ENCODE measurements around the gene ATAD3B.
"Not testable (repeated sequence)": the region's sequence is repeated elsewhere in the genome, so short reads cannot be mapped to it uniquely, and the experiment has no call there.

The ATAD3B gene

GRCh38 chr1:1480488-1480867, 8.9 kb downstream of the ATAD3B start:
- H3K27ac ChIP-seq (ENCODE audit: extremely low read depth, low read depth, low read length); H3K4me1 ChIP-seq (ENCODE audit: control insufficient read depth, insufficient read depth, low read length); POLR2A ChIA-PET; CTCF ChIA-PET; H3K9me3 ChIP-seq (ENCODE audit: control insufficient read depth, insufficient read depth, low read depth, low read length); H3K4me3 ChIP-seq (ENCODE audit: low read depth, low read length): not testable (repeated sequence)
- peaks cover 31 to 77% of the 10 kb centered on the region in 2 experiments; a peak in 2 of 3 replicates for H3K36me3 ChIP-seq (ENCODE audit: control insufficient read depth in 2 of 2, insufficient read depth in 1 of 2, low read length in 2 of 2)

- H3K4me3 ChIP-seq (ENCODE audit: low read depth, low read length); H3K9me3 ChIP-seq (ENCODE audit: control insufficient read depth, insufficient read depth, low read depth, low read length); H3K27ac ChIP-seq (ENCODE audit: extremely low read depth, low read depth, low read length); H3K4me1 ChIP-seq (ENCODE audit: control insufficient read depth, insufficient read depth, low read length); CTCF ChIA-PET: not testable (repeated sequence)
- POLR2A ChIA-PET: interaction anchor here (0.5 kb wide), 1 partner anchor 21 kb away, joined by 6 read pairs; no protein-coding TSS in a partner anchor
- H3K36me3 ChIP-seq (ENCODE audit: control insufficient read depth in 2 of 2, insufficient read depth in 1 of 2, low read length in 2 of 2): peaks cover 27 to 81% of the 10 kb centered on the region in 2 experiments; a peak in 2 of 3 replicates
- TF ChIP-seq SCRT2 (tag by site-specific recombination; IDR thresholded peaks at IDR 0.05): peak; percentile 59
Observed at GRCh38 chr1:1481811-1482210, 10.2 kb downstream of the ATAD3B start.

- TF ChIP-seq ZFHX2 (tag by site-specific recombination; conservative IDR thresholded peaks at IDR 0.05) (peak; percentile 55), BCL11A (tag by site-specific recombination; IDR thresholded peaks at IDR 0.05; ENCODE audit: low read depth) (no peak), EGR2 (tag by site-specific recombination; IDR thresholded peaks at IDR 0.05; ENCODE audit: low read depth) (peak; percentile 76)
Observed at GRCh38 chr1:1482856-1483255, 11.3 kb downstream of the ATAD3B start.

GRCh38 chr1:1483714-1484113, 12.1 kb downstream of the ATAD3B start:
- TF ChIP-seq ZNF549 (tag by site-specific recombination; IDR thresholded peaks at IDR 0.05) (no peak), ATF2 (tag by site-specific recombination; IDR thresholded peaks at IDR 0.05; ENCODE audit: low read depth) (no peak), ZNF585B (tag by site-specific recombination; IDR thresholded peaks at IDR 0.05) (no peak), ZBTB11 (tag by site-specific recombination; conservative IDR thresholded peaks at IDR 0.05; ENCODE audit: low read depth) (no peak), HOXC10 (CRISPR knock-in tag; IDR thresholded peaks at IDR 0.05) (no peak), YY2 (tag by site-specific recombination; IDR thresholded peaks at IDR 0.05) (no peak)
- TF ChIP-seq, protein P1, sequence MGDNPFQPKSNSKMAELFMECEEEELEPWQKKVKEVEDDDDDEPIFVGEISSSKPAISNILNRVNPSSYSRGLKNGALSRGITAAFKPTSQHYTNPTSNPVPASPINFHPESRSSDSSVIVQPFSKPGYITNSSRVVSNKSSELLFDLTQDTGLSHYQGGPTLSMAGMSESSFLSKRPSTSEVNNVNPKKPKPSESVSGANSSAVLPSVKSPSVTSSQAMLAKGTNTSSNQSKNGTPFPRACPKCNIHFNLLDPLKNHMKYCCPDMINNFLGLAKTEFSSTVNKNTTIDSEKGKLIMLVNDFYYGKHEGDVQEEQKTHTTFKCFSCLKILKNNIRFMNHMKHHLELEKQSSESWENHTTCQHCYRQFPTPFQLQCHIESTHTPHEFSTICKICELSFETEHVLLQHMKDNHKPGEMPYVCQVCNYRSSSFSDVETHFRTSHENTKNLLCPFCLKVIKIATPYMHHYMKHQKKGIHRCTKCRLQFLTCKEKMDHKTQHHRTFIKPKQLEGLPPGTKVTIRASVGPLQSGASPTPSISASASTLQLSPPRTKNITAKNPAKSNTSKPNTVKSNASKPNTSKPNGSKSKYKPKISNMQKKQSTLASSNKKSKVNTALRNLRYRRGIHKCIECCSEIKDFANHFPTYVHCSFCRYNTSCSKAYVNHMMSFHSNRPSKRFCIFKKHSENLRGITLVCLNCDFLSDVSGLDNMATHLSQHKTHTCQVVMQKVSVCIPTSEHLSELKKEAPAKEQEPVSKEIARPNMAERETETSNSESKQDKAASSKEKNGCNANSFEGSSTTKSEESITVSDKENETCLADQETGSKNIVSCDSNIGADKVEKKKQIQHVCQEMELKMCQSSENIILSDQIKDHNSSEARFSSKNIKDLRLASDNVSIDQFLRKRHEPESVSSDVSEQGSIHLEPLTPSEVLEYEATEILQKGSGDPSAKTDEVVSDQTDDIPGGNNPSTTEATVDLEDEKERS (tag by site-specific recombination; IDR thresholded peaks at IDR 0.05): no peak
- TF ChIP-seq, protein P2, sequence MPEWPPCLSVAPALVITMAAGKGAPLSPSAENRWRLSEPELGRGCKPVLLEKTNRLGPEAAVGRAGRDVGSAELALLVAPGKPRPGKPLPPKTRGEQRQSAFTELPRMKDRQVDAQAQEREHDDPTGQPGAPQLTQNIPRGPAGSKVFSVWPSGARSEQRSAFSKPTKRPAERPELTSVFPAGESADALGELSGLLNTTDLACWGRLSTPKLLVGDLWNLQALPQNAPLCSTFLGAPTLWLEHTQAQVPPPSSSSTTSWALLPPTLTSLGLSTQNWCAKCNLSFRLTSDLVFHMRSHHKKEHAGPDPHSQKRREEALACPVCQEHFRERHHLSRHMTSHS (tag by site-specific recombination; IDR thresholded peaks at IDR 0.05): no peak
- Histone ChIP-seq H3K9me3 (ENCODE audit: control insufficient read depth, insufficient read depth, low read depth, low read length) (no peaks in the 10 kb centered on the region), H3K36me3 (ENCODE audit: control insufficient read depth in 2 of 2, insufficient read depth in 1 of 2, low read length in 2 of 2) (peaks cover 24 to 84% of the 10 kb centered on the region in 2 experiments; a peak in 2 of 3 replicates), H3K4me1 (ENCODE audit: control insufficient read depth, insufficient read depth, low read length) (no peaks in the 10 kb centered on the region), H3K4me3 (ENCODE audit: low read depth, low read length) (no peak overlapping the region), H3K27ac (ENCODE audit: extremely low read depth, low read depth, low read length) (no peak overlapping the region)
- ChIA-PET POLR2A (no interaction called here), CTCF (no interaction called here)

More at GRCh38 chr1:1482856-1483255, 11.3 kb downstream of the ATAD3B start:
- CTCF ChIA-PET: no interaction called here
- H3K36me3 ChIP-seq (ENCODE audit: control insufficient read depth in 2 of 2, insufficient read depth in 1 of 2, low read length in 2 of 2): peaks cover 21 to 82% of the 10 kb centered on the region in 2 experiments; a peak in 2 of 3 replicates
- POLR2A ChIA-PET: no interaction called here
- no peak overlapping the region for H3K27ac ChIP-seq (ENCODE audit: extremely low read depth, low read depth, low read length)
- no peaks in the 10 kb centered on the region for H3K4me1 ChIP-seq (ENCODE audit: control insufficient read depth, insufficient read depth, low read length)
- no peaks in the 10 kb centered on the region for H3K9me3 ChIP-seq (ENCODE audit: control insufficient read depth, insufficient read depth, low read depth, low read length)
- no peak overlapping the region for H3K4me3 ChIP-seq (ENCODE audit: low read depth, low read length)

DNA sequence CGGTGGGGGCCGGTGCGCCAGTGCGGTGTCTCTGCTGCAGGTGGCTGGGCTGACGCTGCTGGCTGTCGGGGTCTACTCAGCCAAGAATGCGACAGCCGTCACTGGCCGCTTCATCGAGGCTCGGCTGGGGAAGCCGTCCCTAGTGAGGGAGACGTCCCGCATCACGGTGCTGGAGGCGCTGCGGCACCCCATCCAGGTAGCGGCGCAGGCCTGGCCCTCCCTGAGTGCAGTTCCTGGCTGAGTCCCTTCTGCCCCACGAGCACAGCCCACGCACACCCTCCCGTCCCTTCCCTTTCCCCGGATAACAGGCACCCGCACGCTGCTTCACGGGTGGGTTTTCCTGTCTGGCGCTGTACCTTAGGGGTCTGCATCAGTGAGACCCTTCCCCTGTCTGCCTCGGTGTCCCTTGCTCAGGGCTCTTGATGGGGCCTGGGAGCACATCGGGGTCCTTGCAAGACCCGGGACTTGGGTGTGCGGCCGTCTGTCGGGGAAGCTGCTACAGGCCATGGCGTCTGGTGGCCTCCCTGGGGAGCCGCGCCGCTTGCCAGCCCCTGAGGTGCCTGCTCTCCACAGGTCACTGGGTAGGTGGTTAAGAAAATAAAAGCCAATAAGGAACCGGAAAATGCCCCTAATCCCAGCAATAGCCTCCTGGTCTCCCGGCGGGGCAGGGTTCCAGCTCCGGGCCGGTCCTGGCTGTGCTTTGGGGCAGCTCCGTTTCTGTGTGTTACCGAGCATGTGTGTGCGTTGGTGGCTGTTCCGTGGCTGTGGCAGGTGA, 13.6 kb downstream of the ATAD3B start:
- peaks cover 18 to 86% of the 10 kb centered on the region in 2 experiments; a peak in 2 of 3 replicates for H3K36me3 ChIP-seq (ENCODE audit: control insufficient read depth in 2 of 2, insufficient read depth in 1 of 2, low read length in 2 of 2)
- H3K4me3 ChIP-seq (ENCODE audit: low read depth, low read length); H3K4me1 ChIP-seq (ENCODE audit: control insufficient read depth, insufficient read depth, low read length); POLR2A ChIA-PET; H3K27ac ChIP-seq (ENCODE audit: extremely low read depth, low read depth, low read length); H3K9me3 ChIP-seq (ENCODE audit: control insufficient read depth, insufficient read depth, low read depth, low read length): not testable (repeated sequence)
- CTCF ChIA-PET: interaction anchor here (0.8 kb wide), 1 partner anchor 19 kb away, joined by 3 read pairs; no protein-coding TSS in a partner anchor

All from HEK293 (cell line).